H1 (cell line): ENCODE data around the gene CES3. TPM values are rescaled to one million over a fixed set of nuclear protein-coding genes. Genes with fewer than 3 reads are reported as not detected.

Source experiments
- CHD7 ChIP-seq: fragments of 300-600 bp; sonication (generic); IDR thresholded peaks from 2 replicates; pipeline ENCODE4 v1.7.1; 2012; ENCODE audit warnings: low read length, moderate library complexity, mild to moderate bottlenecking, inconsistent platforms; ENCODE audit not compliant: insufficient replicate concordance
- POLR2A ChIP-seq, 2 experiments: IDR thresholded peaks; 1 replicate in 1 of 2; 2 replicates in 1 of 2; pipeline ENCODE4 v1.6.1; 2011; ENCODE audit warnings: low read depth in 2 of 2, low read length in 2 of 2, mild to moderate bottlenecking in 2 of 2; ENCODE audit errors: control extremely low read depth in 1 of 2
- RFX5 ChIP-seq: IDR thresholded peaks from 2 replicates; pipeline ENCODE4 v1.6.1; 2011; ENCODE audit warnings: low read depth, low read length, improper control_type of control experiment, borderline replicate concordance
- polyA plus RNA-seq, 7 experiments: library from polyadenylated mRNA; depleted of rRNA in 3 of 7; stranded (reverse) in 5 of 7; unstranded in 2 of 7; fragments of >200 nt in 5 of 7; fragments of 200-250 nt in 2 of 7; gene quantifications; 1 replicate in 5 of 7; 2 replicates in 1 of 7; 4 replicates in 1 of 7; pipeline versions ENCODE4 v1.2.1 to v1.2.3, GENCODE V29; 2011 to 2013; ENCODE audit warnings: missing spikeins in 2 of 7, mixed read lengths in 2 of 7
- total RNA-seq: library from RNA; stranded (reverse); fragmentation: NEBNext Ultra II Directional; extraction: Animal tissue kit (Norgen Biotek cat#: 25700); gene quantifications from 2 replicates; pipeline ENCODE4 v1.2.1, GENCODE V29; 2021

CES3 gene
- total and polyA plus RNA-seq, 2 of the 8 experiments (the other 6 are each of a cell fraction or from before 2014, with no cell fraction given), result 1.6 to 2.2 TPM

GRCh38 chr16:67009158-67009557 lies 48.1 kb downstream of the CES3 start (continued):
- TF ChIP-seq CHD7 (no peak), POLR2A (IDR thresholded peaks at IDR 0.05; ENCODE audit: control extremely low read depth in 1 of 2, low read depth in 2 of 2, low read length in 2 of 2) (no peak), RFX5 (no peak)
